HepG2 (cell line): Measurements from ENCODE around the gene PCDHGA1. TPM values are rescaled to one million over a fixed set of nuclear protein-coding genes. Genes with fewer than 3 reads are reported as not detected.
A peak's percentile ranks its signal among the peaks of the same experiment; 100 is the strongest.

Experiments
- ATAC-seq: fragments of 200-7000 bp; cut with Tn5 transposase; 3 replicates; pipeline ENCODE4 v1.9.1; 2020; ENCODE audit warnings: mild to moderate bottlenecking, moderate library complexity
- BruUV-seq: library from RNA; stranded (reverse); fragments of 400-500 nt; replicated peaks from 2 replicates; lab custom pipeline; 2021; lab: Mats Ljungman, UMichigan
- CTCF ChIA-PET: fragments of 300-600 bp; formaldehyde crosslinking; extraction: SDS; loops from one replicate; lab custom pipeline; 2021; ENCODE audit warnings: low total read pairs, inconsistent platforms, low intra/inter-chr PET ratio; lab: Yijun Ruan, JAX
- POLR2A ChIA-PET: fragments of 350-600 bp; sonication (Branson Sonifier 250); formaldehyde crosslinking; loops from one replicate; lab custom pipeline; 2020; ENCODE audit warnings: antibody characterized with exemption, inconsistent platforms; lab: Yijun Ruan, JAX
- DNase-seq: peaks from one replicate; pipeline ENCODE4 v3.0.0-alpha.2; 2015; ENCODE audit warnings: low spot score
- FAIRE-seq: peaks from 3 replicates; lab custom pipeline; 2011; peaks lifted over from hg19 to GRCh38; lab: Jason Lieb, UNC
- H2AFZ ChIP-seq: one replicate; pipeline ENCODE4 v1.6.1; 2011; ENCODE audit warnings: low read length, inconsistent platforms
- H3K27ac ChIP-seq: fragments of 300-600 bp; 3 replicates; pipeline ENCODE4 v1.8.0; 2011; ENCODE audit warnings: mixed run types, mild to moderate bottlenecking, mixed read lengths, low read length, inconsistent platforms; ENCODE audit not compliant: insufficient read depth; ENCODE audit errors: extremely low read length
- H3K27me3 ChIP-seq, 2 experiments: fragments of 200-600 bp in 1 of 2; 2 replicates in 1 of 2; 3 replicates in 1 of 2; pipeline versions ENCODE4 v1.6.0 to v1.8.0; 2011; ENCODE audit warnings: low read length in 2 of 2, mild to moderate bottlenecking in 2 of 2, moderate library complexity in 2 of 2, inconsistent platforms in 1 of 2; ENCODE audit not compliant: insufficient read depth in 2 of 2, control insufficient read depth in 1 of 2
- H3K36me3 ChIP-seq, 2 experiments: fragments of 200-600 bp in 1 of 2; replicated peaks in 1 of 2; 2 replicates in 1 of 2; 3 replicates in 1 of 2; pipeline versions ENCODE4 v1.5.1 to v1.8.0; 2011; ENCODE audit warnings: low read length in 2 of 2, inconsistent platforms in 1 of 2; ENCODE audit not compliant: insufficient read depth in 2 of 2, control insufficient read depth in 1 of 2
- H3K4me1 ChIP-seq: 2 replicates; pipeline ENCODE4 v1.5.1; 2012; ENCODE audit warnings: low read length, inconsistent platforms; ENCODE audit not compliant: insufficient read depth
- H3K4me2 ChIP-seq: 2 replicates; pipeline ENCODE4 v1.6.0; 2011; ENCODE audit warnings: low read depth, low read length, inconsistent platforms
- H3K4me3 ChIP-seq, 3 experiments: fragments of 200-600 bp in 1 of 3; sonication (generic), shearing (Covaris generic) in 1 of 3; replicated peaks in 1 of 3; 2 replicates each; pipeline ENCODE4 v1.5.1; 2011 to 2016; ENCODE audit warnings: low read length in 3 of 3, inconsistent platforms in 2 of 3, low read depth in 2 of 3, mild to moderate bottlenecking in 2 of 3, control low read depth in 1 of 3, mixed read lengths in 1 of 3; ENCODE audit not compliant: insufficient read depth in 1 of 3
- H3K79me2 ChIP-seq: one replicate; pipeline ENCODE4 v1.6.1; 2011; ENCODE audit warnings: low read length, inconsistent platforms; ENCODE audit not compliant: insufficient read depth
- H3K9ac ChIP-seq: 2 replicates; pipeline ENCODE4 v1.6.0; 2011; ENCODE audit warnings: mild to moderate bottlenecking, low read depth, low read length, inconsistent platforms; ENCODE audit not compliant: insufficient read depth
- H3K9me3 ChIP-seq: 2 replicates; pipeline ENCODE4 v1.5.1; 2012; ENCODE audit warnings: mild to moderate bottlenecking, low read length
- H4K20me1 ChIP-seq: 2 replicates; pipeline ENCODE4 v1.6.0; 2011; ENCODE audit warnings: inconsistent platforms, mild to moderate bottlenecking, low read length, moderate library complexity; ENCODE audit not compliant: insufficient read depth
- CTCF ChIP-seq: sonication (generic); formaldehyde crosslinking; IDR thresholded peaks from 2 replicates; pipeline ENCODE4 v1.5.0; 2020; ENCODE audit warnings: mild to moderate bottlenecking, missing genetic modification reagents, moderate library complexity
- DNMT1 ChIP-seq: sonication (generic); formaldehyde crosslinking; IDR thresholded peaks from 2 replicates; pipeline ENCODE4 v1.5.1; 2020; ENCODE audit warnings: mild to moderate bottlenecking, missing genetic modification reagents
- STAG1 ChIP-seq: sonication (generic); formaldehyde crosslinking; IDR thresholded peaks from 2 replicates; pipeline ENCODE4 v1.4.0; 2020; ENCODE audit warnings: missing genetic modification reagents
- TAF1 ChIP-seq: sonication (generic); formaldehyde crosslinking; IDR thresholded peaks from 2 replicates; pipeline ENCODE4 v1.4.0; 2020; ENCODE audit warnings: missing genetic modification reagents
- ZNF282 ChIP-seq: fragments of 450-650 bp; IDR thresholded peaks from 2 replicates; pipeline ENCODE4 v1.6.1; 2018; ENCODE audit not compliant: partially characterized antibody
- ZNF569 ChIP-seq: sonication (generic); formaldehyde crosslinking; IDR thresholded peaks from 2 replicates; pipeline ENCODE4 v1.5.0; 2020; ENCODE audit warnings: mild to moderate bottlenecking, missing genetic modification reagents, moderate library complexity, borderline replicate concordance
- WGBS: methylation state at CpG from one replicate; pipeline ENCODE4 v1.1.6; 2017; ENCODE audit warnings: low lambda C conversion rate; 5-methylcytosine and 5-hydroxymethylcytosine counted together
- in situ Hi-C: cut with HindIII; loops from 2 replicates; pipeline ENCODE4 v1.10.0; 2017; ENCODE audit warnings: low pct_unique_long_range_greater_than_20kb; ENCODE audit not compliant: extremely low pct_ligation_motif_present
- intact Hi-C: fragments of 100-400 bp; cut with micrococcal nuclease; formaldehyde crosslinking; loops from one replicate; pipeline ENCODE4 v1.10.0; 2022; ENCODE audit not compliant: unreplicated experiment
- polyA plus RNA-seq, 8 experiments: library from polyadenylated mRNA; depleted of rRNA in 3 of 8; stranded (reverse) in 7 of 8; unstranded in 1 of 8; fragments of >200 nt; fragmentation: Illumina TruSeq in 4 of 8; extraction: Trizol in 4 of 8; gene quantifications; 2 replicates each; pipeline versions ENCODE4 v1.2.1 to v1.2.3, GENCODE V29; 2011 to 2016; ENCODE audit warnings: low read depth in 4 of 8, missing spikeins in 1 of 8, mixed read lengths in 1 of 8; ENCODE audit not compliant: insufficient read depth in 1 of 8
- total RNA-seq, 5 experiments: library from RNA; depleted of rRNA; stranded (reverse); fragments of >200 nt; fragmentation: Illumina TruSeq; extraction: Trizol; gene quantifications; 2 replicates each; pipeline ENCODE4 v1.2.3, GENCODE V29; 2016; ENCODE audit warnings: low read depth in 1 of 5
- TF ChIP-seq, protein P1 (sequence below): fragments of 450-650 bp; IDR thresholded peaks from 2 replicates; pipeline ENCODE4 v1.6.1; 2016

Gene PCDHGA1
- total and polyA plus RNA-seq, 2 of the 13 experiments (the other 11 are each of a cell fraction or from before 2014, with no cell fraction given) = 0.31 to 0.40 TPM

GRCh38 chr5:141419074-141419880 lies 89.0 kb downstream of the PCDHGA1 start:
- Histone ChIP-seq H3K27me3 (no peaks in the 10 kb centered on the region), H3K4me3 (no peak overlapping the region), H3K9me3 (peaks cover 30% of the 10 kb centered on the region), H3K9ac (no peak overlapping the region), H2AFZ (no peak overlapping the region), H3K4me2 (no peak overlapping the region), H3K27ac (no peak overlapping the region), H4K20me1 (no peaks in the 10 kb centered on the region)
- CTCF ChIA-PET = no interaction called here
- in situ Hi-C loops = loop anchor here (5.0 kb wide), 2 partner anchors 103 to 143 kb away; no protein-coding TSS in a partner anchor
- BruUV-seq = no TSS peak
- intact Hi-C loops = no loop called here
- DNase-seq (no peak), ATAC-seq (no peak), FAIRE-seq (no peak)
- TF ChIP-seq, protein P1, sequence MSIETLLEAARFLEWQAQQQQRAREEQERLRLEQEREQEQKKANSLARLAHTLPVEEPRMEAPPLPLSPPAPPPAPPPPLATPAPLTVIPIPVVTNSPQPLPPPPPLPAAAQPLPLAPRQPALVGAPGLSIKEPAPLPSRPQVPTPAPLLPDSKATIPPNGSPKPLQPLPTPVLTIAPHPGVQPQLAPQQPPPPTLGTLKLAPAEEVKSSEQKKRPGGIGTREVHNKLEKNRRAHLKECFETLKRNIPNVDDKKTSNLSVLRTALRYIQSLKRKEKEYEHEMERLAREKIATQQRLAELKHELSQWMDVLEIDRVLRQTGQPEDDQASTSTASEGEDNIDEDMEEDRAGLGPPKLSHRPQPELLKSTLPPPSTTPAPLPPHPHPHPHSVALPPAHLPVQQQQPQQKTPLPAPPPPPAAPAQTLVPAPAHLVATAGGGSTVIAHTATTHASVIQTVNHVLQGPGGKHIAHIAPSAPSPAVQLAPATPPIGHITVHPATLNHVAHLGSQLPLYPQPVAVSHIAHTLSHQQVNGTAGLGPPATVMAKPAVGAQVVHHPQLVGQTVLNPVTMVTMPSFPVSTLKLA = peak; percentile 20; the same call in 1 of the 2 replicates
- TF ChIP-seq DNMT1 = 0 out of 2 replicates have a peak, but pooled peaks have one; percentile 29
- TF ChIP-seq ZNF569 (CRISPR knock-in tag) = no peak
- TF ChIP-seq, all 625 proteins: peak for 2
- POLR2A ChIA-PET = no interaction called here
- H3K79me2 ChIP-seq = no peaks in the 10 kb centered on the region
- no peaks in the 10 kb centered on the region for H3K4me1 ChIP-seq
- 88% methylated on average over 51 of the region's 74 CpGs for WGBS
- no peaks in the 10 kb centered on the region for H3K36me3 ChIP-seq

GRCh38 chr5:141420855-141421488 lies 90.7 kb downstream of the PCDHGA1 start, which contains the start of gene PCDHGA11:
PCDHGA11 (plus strand) TSS chr5:141421051; CDS start chr5:141421228, 177 bp downstream.
- ATAC-seq = no peak
- in situ Hi-C loops (no loop called here), intact Hi-C loops (no loop called here)
- Histone ChIP-seq H3K4me1 (no peaks in the 10 kb centered on the region), H3K4me2 (no peak within 1 kb of the TSS), H3K27me3 (no peaks in the 10 kb centered on the region), H3K4me3 (no peak within 1 kb of the TSS), H3K36me3 (no peaks in the 10 kb centered on the region), H3K79me2 (no peaks in the 10 kb centered on the region), H3K9me3 (peaks cover 30% of the 10 kb centered on the region), H4K20me1 (no peaks in the 10 kb centered on the region), H3K9ac (no peak within 1 kb of the TSS), H2AFZ (no peak within 1 kb of the TSS), H3K27ac (no peak within 1 kb of the TSS)
- ChIA-PET CTCF (interaction anchor here (1.4 kb wide), 1 partner anchor 104 kb away, joined by 8 read pairs; no protein-coding TSS in a partner anchor), POLR2A (no interaction called here)
- TF ChIP-seq TAF1 = no peak
- no peak for TF ChIP-seq ZNF282
- TF ChIP-seq CTCF (CRISPR knock-in tag) = peak; percentile 60
- TF ChIP-seq STAG1 (CRISPR knock-in tag) = peak; percentile 30
- FAIRE-seq = no peak
- no TSS peak for BruUV-seq
- WGBS = 76% methylated on average over 39 of the region's 42 CpGs
- no peak for DNase-seq
